Measurements from ENCODE around the gene TRIML1.

GRCh38 chr4:188196134-188196735 is 57.0 kb downstream of the TRIML1 start:
- TF ChIP-seq, protein P1, sequence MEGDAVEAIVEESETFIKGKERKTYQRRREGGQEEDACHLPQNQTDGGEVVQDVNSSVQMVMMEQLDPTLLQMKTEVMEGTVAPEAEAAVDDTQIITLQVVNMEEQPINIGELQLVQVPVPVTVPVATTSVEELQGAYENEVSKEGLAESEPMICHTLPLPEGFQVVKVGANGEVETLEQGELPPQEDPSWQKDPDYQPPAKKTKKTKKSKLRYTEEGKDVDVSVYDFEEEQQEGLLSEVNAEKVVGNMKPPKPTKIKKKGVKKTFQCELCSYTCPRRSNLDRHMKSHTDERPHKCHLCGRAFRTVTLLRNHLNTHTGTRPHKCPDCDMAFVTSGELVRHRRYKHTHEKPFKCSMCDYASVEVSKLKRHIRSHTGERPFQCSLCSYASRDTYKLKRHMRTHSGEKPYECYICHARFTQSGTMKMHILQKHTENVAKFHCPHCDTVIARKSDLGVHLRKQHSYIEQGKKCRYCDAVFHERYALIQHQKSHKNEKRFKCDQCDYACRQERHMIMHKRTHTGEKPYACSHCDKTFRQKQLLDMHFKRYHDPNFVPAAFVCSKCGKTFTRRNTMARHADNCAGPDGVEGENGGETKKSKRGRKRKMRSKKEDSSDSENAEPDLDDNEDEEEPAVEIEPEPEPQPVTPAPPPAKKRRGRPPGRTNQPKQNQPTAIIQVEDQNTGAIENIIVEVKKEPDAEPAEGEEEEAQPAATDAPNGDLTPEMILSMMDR (CRISPR knock-in tag; IDR thresholded peaks at IDR 0.05), result no peak
- TF ChIP-seq PHB2 (IDR thresholded peaks at IDR 0.05; ENCODE audit: partially characterized antibody), result no peak
- TF ChIP-seq SP1 (IDR thresholded peaks at IDR 0.05), result no peak
- TF ChIP-seq SP1 (CRISPR knock-in tag; IDR thresholded peaks at IDR 0.05), result no peak
- no peak for TF ChIP-seq RAD51 (IDR thresholded peaks at IDR 0.05; ENCODE audit: borderline replicate concordance)
- no peak for TF ChIP-seq TRIM24 (CRISPR knock-in tag; IDR thresholded peaks at IDR 0.05)
- TF ChIP-seq ZNF292 (CRISPR knock-in tag; IDR thresholded peaks at IDR 0.05; ENCODE audit: borderline replicate concordance, low read depth), result no peak

Measured in HepG2 (cell line).